Activated CD4-positive, alpha-beta T cell treated with anti-CD3 and anti-CD28 coated beads, Interleukin-2, amount 50 U/mL, for 1 hour (primary cell): ENCODE data around the gene ERBB4.
"Not testable (repeated sequence)": the region's sequence is repeated elsewhere in the genome, so short reads cannot be mapped to it uniquely, and the experiment has no call there.

Source experiments
- DNase-seq: peaks from one replicate; pipeline ENCODE4 v3.0.0-alpha.2; 2020

The ERBB4 gene

DNA sequence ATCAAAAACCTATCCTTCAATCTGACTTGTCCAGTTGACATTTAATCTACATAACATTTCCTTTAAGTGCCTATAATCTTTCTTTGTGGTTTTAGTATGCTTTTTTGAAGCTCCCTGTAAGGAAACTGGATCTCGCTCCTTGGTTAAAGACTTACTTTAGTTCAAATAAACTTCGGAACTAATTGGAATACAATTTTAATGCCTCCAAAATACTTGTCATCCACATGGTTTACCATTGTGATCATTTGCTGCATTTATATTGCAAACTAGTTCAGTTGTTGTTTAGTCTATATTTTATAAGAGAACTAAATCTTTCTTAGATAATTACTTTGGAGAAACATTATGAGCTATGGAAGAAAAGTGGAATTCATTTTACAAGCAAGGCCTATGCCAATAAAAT, 496.0 kb downstream of the ERBB4 start:
- DNase-seq: no peak

GRCh38 chr2:212037062-212037461, 501.5 kb downstream of the ERBB4 start:
- DNase-seq: no peak

- no peak for DNase-seq
Observed at GRCh38 chr2:212034841-212035585, 503.6 kb downstream of the ERBB4 start.

- DNase-seq: no peak
Observed at GRCh38 chr2:212033888-212034287, 504.7 kb downstream of the ERBB4 start.

GRCh38 chr2:212032536-212033219, 505.9 kb downstream of the ERBB4 start:
- no peak for DNase-seq

DNA sequence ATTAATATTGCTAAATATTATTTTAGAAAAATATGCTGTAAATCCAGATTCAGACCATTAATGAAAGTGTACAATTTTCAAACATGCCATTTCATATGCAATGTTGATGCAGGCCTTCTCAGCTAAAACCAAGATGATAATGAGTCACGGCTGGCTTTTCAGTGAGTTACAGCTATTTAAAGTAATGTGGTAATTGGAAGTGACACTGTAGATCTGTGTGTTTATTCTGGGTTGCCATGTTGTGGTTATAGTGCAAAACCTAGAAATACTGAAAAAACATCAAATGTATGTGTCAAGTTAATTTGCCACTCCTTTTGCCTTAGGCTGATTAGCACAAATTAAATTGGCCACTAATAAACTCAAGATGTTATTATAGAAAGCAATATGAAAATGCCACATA, 506.6 kb downstream of the ERBB4 start:
- DNase-seq: no peak

DNA sequence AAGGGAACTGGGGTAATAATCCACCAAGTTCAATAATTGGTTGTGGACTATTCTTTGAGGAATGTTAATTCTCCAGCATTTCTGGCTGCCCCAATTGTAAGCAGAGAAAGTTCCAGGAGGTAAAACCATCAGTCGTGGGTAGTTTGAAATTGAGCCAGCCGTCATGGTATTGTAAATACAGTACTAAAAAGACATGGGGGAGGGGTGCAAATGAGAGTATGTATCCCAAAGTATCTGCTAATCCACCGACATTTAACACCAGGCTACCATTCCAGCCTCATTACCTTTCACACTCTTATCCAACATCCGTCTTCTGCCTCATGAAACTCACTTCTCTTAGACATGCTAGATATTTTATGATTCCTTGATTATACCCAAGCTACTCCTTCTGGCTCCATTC, 507.9 kb downstream of the ERBB4 start:
- DNase-seq: no peak

DNA sequence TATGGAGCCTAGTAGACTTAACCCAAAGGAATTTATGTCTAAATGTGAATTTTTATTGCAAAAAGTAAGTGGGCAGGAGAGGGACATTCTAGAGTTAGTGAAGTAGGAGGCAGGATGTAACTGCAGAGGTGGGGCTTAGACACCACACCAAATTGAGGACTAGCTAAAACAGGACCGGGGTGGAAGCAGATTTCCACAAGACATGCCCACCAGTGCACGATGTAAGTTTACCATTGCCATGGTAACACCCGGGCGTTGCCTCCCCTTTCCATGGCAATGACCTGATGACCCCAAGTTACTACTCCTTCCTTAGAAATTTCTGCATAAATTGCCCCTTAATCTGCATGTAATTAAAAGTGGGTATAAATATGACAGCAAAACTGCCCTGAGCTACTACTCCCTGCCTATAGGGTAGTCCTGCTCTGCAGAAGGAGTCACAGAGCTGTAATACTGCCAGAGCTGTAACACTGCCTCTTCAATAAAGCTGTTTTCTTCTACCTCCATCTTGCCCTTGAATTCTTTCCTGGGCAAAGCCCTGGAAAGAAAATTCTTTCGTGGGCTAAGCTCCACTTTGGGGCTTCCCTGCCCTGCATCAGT, 509.7 kb downstream of the ERBB4 start:
- no peak for DNase-seq

DNA sequence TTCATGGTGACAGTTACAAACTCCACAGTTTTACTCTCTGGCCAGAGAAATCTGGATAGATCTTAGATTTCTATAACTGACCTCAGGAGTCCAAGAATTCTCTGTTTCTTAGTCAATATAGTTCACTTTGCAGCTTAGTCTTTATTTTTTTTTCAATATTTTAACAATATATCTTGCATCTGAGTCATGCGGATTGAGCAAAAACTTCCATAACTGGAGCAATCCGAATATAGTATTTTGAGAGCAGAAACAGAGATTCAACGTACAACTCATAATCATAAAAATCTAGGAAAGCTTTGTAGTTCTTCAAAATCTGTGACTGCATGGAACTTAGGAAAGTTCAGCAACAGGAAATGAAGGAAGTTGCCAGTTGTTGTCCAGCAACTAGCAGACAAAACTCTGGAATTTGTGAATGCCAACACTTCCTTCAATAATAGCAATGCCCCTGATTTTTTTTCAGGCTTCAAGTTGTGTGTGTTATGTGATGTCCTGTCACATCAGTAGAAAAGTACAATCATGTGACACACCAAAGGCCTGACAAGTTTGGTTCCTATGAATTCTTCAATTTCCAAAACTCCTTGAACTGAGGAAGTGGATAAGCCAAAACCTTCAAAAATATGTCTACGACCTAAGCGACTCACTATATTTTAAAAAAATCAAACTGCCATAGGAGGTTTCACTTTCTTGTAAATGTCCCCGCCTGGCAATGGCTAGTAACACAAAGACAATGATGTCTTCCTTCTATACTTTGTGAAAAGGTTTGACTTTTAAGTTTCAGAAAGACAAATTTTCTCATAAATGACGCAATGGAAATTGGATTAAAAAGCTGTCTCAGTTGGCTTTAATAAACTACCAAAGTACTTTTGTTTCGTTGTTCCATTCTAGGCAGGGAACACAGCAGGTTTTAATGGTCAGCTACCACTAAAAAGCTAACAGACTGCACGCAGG, 510.6 kb downstream of the ERBB4 start:
- DNase-seq: no peak

GRCh38 chr2:212024040-212024439, 514.6 kb downstream of the ERBB4 start:
- DNase-seq: no peak

- no peak for DNase-seq
Observed at GRCh38 chr2:212022966-212023365, 515.6 kb downstream of the ERBB4 start.

- DNase-seq: no peak
Observed at GRCh38 chr2:212021947-212022346, 516.7 kb downstream of the ERBB4 start.

- DNase-seq: no peak
Observed at GRCh38 chr2:212015588-212015987, 523.0 kb downstream of the ERBB4 start.

- no peak for DNase-seq
Observed at GRCh38 chr2:212013626-212014025, 525.0 kb downstream of the ERBB4 start.

DNA sequence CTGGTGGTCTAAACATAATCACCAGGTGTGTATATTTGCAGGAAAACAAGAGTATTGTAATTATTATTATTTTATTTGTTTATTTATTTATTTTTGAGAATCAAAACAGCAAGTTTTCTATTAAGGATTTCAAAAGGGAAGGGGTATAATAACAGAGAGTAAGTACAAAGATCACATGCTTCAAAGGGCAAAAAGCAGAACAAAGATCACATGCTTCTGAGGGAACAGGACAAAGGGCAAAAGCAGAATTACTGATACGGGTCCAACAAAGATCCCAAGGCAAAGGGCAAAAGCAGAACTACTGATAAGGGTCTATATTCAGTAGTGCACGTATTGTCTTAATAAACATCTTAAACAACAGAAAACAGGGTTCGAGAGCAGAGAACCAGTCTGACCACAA, 528.3 kb downstream of the ERBB4 start:
- DNase-seq: not testable (repeated sequence)

DNA sequence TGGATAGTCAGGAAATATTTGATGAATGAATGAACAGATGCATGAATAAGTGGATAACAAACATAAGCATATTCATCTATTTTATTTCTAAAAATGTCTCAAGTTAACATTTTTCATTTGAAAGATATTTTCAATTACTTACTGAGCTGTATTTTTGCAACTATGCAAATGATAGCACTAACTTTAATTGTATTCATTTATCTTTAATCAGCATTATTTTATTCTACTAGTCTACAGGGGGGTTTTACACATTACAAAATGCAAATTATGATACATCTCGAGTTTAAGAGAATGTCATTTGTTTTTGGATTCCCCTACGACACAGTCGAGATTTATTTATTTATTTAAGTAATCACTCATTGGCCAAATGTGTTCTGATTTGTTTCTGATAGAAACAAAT, 530.6 kb downstream of the ERBB4 start:
- no peak for DNase-seq

- DNase-seq: no peak
Observed at GRCh38 chr2:212005085-212005671, 533.4 kb downstream of the ERBB4 start.

DNA sequence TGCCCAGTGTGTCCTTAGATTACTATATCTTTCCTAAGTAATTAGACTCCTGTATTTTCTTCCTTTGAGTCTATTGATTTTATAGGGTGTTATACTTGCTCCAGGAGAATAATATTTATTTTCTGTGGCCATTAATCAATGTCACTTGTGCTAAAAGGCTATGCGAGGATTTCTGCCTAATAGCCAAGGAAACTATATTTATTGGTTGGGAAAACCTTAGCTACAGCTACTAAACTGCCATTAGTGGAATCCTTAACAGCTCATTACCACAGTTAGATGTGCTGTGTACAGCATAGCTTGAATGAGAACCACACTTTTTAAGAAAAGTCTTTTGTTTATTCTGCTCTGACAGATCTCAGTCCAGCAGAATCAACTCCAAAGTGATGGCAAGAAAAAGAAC, 537.3 kb downstream of the ERBB4 start:
- DNase-seq: no peak

GRCh38 chr2:211996857-211997256, 541.7 kb downstream of the ERBB4 start:
- DNase-seq: no peak

DNA sequence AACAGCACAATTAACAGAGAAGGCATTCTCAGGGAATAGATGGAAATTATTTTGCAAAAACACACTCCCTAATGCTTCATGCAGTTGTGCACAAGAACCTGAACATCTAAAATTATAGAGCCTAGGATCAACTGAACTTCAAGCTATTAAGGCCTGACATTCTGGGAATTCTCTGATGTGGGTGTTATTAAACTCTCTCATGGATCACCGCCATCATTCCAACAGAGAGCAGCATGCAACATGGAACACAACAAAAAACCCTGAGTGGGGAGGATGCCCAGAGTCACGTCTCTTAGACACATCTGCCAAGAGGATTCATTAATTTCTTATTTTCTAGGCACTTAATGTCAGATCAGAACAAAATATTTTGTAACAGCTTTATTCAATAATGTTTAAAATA, 543.8 kb downstream of the ERBB4 start:
- no peak for DNase-seq

DNA sequence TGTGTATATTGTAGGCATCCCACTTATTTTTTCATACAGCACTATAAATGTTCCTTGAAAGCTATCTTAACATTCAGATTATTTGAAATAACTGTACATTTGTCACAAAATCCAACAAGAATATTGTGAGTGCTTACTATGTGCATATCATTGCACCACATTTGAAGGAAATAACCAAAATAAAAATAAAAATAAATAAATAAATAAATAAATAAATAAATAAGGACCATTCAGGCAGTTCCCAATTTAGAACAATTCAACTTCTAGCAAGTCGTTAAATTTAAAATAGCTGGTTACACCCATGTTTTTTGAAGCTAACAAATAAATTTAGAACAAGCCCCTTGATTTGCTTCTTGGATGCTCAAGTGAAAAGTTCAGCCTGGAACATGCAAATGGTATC, 548.3 kb downstream of the ERBB4 start:
- no peak for DNase-seq

DNA sequence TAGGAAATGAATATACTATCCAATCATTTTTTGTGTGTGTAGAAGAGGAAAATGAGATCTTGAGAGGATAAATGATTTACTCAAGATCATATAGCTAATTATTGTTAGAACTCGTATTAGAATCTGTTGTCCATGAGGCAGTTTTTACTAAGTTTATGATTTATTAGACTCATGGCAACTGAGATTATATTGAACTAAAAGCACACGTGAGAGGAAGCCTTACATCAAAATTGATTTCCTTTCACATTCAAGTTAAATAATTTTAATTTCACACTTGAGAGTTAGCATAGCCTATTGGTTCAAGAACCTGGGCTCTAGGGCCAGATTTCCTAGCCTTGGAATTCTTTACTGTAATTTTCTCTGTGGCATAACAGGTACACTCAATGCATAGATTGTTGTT, 552.3 kb downstream of the ERBB4 start:
- DNase-seq: no peak

- DNase-seq: no peak
Observed at GRCh38 chr2:211985393-211985792, 553.2 kb downstream of the ERBB4 start.
